NCI-H1436 (cell line): ENCODE results near the gene C3orf70.

Experiments
- DNase-seq: peaks from one replicate; lab custom pipeline; 2025; lab: John Stamatoyannopoulos, UW

Gene C3orf70

GRCh38 chr3:185084901-185085300 lies 68.0 kb downstream of the C3orf70 start:
- no peak for DNase-seq

GRCh38 chr3:185084402-185084801 lies 68.5 kb downstream of the C3orf70 start:
- no peak for DNase-seq

- no peak for DNase-seq
Measured at GRCh38 chr3:185082829-185083228, 70.0 kb downstream of the C3orf70 start.

GRCh38 chr3:185082149-185082548 lies 70.7 kb downstream of the C3orf70 start:
- DNase-seq = no peak

- no peak for DNase-seq
Measured at GRCh38 chr3:185081521-185081920, 71.3 kb downstream of the C3orf70 start.

GRCh38 chr3:185079625-185080024 lies 73.2 kb downstream of the C3orf70 start:
- no peak for DNase-seq

- DNase-seq = no peak
Measured at GRCh38 chr3:185076219-185076618, 76.6 kb downstream of the C3orf70 start.

GRCh38 chr3:185075547-185075946 lies 77.3 kb downstream of the C3orf70 start:
- no peak for DNase-seq

- no peak for DNase-seq
Measured at GRCh38 chr3:185071287-185071800, 81.5 kb downstream of the C3orf70 start.

- DNase-seq = peak; percentile 13
Measured at GRCh38 chr3:185070491-185071286, 82.2 kb downstream of the C3orf70 start.

GRCh38 chr3:185069037-185070030 lies 83.5 kb downstream of the C3orf70 start:
- DNase-seq = peak; percentile 70

GRCh38 chr3:185067173-185067572 lies 85.7 kb downstream of the C3orf70 start:
- DNase-seq = no peak

GRCh38 chr3:185066251-185066650 lies 86.6 kb downstream of the C3orf70 start:
- no peak for DNase-seq

- no peak for DNase-seq
Measured at GRCh38 chr3:185065059-185065458, 87.8 kb downstream of the C3orf70 start.

- DNase-seq = no peak
Measured at GRCh38 chr3:185063431-185063830, 89.4 kb downstream of the C3orf70 start.

GRCh38 chr3:185062191-185062590 lies 90.7 kb downstream of the C3orf70 start:
- no peak for DNase-seq

GRCh38 chr3:185060655-185061054 lies 92.2 kb downstream of the C3orf70 start:
- no peak for DNase-seq

GRCh38 chr3:185059766-185060165 lies 93.1 kb downstream of the C3orf70 start:
- no peak for DNase-seq

GRCh38 chr3:185058796-185059195 lies 94.1 kb downstream of the C3orf70 start:
- DNase-seq = no peak

- no peak for DNase-seq
Measured at GRCh38 chr3:185057829-185058228, 95.0 kb downstream of the C3orf70 start.

GRCh38 chr3:185056908-185057307 lies 96.0 kb downstream of the C3orf70 start:
- DNase-seq = no peak

- no peak for DNase-seq
Measured at GRCh38 chr3:185052631-185053030, 100.2 kb downstream of the C3orf70 start.

GRCh38 chr3:185051801-185052200 lies 101.1 kb downstream of the C3orf70 start:
- DNase-seq = no peak
